Germinal center (tissue), 1 donor: ENCODE data around the gene DYNC2H1.
A peak's percentile ranks its signal among the peaks of the same experiment; 100 is the strongest.
"Not testable (repeated sequence)": the region's sequence is repeated elsewhere in the genome, so short reads cannot be mapped to it uniquely, and the experiment has no call there.

ENCODE experiments used
- DNase-seq: peaks from one replicate; pipeline ENCODE4 v3.0.0; 2012; ENCODE audit warnings: mixed read lengths, low spot score

The DYNC2H1 gene

DNA sequence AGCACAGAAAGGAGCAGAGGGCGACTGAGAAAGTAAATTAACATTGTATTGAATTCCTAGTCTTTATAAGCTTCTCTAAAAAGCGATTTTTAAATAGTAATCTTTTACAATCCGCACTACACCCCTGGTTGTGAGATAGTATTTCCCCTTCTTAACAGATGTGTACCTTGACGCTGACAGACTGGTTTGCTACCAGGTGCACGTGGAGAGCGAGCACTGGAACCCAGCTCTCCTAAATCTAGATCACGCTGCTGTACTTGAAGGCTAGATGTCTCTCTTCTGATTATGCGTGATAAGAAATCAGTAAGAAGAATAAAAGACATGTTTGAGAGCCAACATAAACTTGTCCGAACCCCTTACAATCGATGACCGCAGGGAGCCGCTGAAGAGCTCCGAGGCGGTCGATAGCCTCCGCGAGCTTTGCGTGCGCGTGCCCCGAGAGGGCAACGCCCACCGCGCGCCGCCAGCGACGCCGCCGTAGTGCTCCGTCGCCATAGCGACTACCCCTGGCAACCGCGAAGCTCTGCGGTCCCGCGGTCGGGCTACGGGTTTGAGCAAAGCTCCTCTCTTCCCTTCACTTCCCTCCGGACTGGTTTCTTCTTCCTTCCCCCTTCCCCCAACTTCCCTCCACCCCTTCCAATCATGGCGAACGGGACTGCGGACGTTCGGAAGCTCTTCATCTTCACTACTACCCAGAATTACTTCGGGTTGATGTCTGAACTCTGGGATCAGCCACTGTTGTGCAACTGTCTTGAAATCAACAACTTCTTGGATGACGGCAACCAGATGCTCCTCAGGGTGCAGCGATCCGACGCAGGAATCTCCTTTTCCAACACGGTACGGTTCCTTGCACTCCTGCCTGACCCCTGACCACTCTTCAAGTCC lies at the start of gene DYNC2H1:
TSS of gene DYNC2H1 (plus strand) at position 494 of the 885 bp plus-strand sequence. CDS start at position 643, 149 bp downstream.
- DNase-seq = peak; percentile 91

- no peak for DNase-seq
Measured at GRCh38 chr11:103061656-103062055, 47.6 kb upstream of the DYNC2H1 start.

DNA sequence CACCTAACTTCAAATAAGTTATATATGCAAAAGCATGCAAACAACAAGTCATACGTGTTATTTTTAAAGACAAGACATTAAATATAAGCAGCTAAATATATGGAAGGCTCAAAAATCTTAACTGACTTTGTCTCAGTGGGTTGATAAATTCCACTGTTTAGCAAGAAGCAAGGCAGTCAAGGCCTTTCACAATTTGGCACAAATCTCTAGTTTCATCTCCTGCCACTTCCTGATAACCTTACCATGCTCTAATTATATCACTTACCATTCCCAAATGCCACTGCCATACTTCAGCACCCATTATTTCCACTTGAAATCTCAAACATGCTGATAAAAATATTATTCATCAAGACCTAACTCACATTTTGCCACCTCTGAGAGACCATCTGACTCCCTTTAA lies 42.1 kb upstream of the DYNC2H1 start:
- no peak for DNase-seq

DNA sequence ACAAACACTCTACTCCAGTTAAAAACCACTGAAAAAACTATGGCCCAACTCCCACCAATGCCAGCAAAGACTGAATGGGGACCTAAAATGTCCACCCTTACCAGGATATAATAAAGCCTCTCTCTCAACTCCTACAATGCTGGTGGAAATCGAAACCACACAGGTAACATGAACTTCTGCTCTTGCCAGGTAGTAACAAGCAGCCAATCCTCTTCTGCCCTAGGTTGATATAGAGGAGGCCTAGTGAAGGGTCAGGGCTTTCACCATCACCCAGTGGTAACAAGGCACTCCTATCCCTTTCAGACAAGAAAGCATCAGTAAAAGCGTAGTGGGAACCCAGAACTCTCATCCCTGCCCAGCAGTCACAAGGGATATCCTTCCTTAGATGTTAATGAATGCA lies 39.9 kb upstream of the DYNC2H1 start:
- DNase-seq = no peak

GRCh38 chr11:103070142-103070541 lies 39.1 kb upstream of the DYNC2H1 start:
- DNase-seq = no peak

DNA sequence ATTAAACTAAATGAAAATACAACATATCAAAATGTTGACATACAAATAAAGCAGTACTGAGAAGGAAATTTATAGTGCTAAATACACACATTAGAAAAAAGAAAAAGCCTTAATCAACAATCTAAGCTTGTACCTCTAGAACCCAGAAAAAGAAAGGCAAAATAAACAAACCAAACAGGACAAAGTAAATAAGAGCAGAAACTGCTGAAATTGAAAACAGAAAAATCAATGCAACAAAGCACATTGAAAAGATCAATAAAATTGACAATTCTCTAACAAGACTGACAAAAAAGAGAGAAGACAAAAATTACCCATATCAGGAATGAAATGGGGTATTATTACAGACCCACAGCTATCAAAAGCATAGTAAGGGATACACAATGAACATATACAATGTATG lies 38.2 kb upstream of the DYNC2H1 start:
- DNase-seq = no peak

DNA sequence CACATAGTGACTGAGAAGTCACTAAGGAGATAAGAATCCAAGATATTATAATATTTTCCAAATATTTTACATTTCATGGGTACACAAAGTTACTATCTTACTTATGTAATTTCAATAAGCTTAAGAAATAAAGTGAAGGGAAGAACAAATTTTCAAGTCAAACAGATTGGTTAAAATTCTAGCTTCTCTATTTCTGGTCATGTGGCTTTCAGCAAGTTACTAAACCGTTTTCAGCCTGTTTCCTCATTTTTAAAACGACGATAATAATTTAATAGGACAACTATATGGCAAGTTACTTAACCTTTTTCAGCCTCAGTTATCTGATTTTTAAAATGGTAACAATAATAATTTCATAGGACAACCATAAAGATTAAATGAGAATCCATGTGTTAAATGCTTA lies 32.9 kb upstream of the DYNC2H1 start:
- no peak for DNase-seq

- no peak for DNase-seq
Measured at GRCh38 chr11:103077554-103077953, 31.7 kb upstream of the DYNC2H1 start.

GRCh38 chr11:103078710-103079109 lies 30.5 kb upstream of the DYNC2H1 start:
- no peak for DNase-seq

- no peak for DNase-seq
Measured at GRCh38 chr11:103079833-103080232, 29.4 kb upstream of the DYNC2H1 start.

GRCh38 chr11:103085758-103086365 lies 23.4 kb upstream of the DYNC2H1 start:
- no peak for DNase-seq

DNA sequence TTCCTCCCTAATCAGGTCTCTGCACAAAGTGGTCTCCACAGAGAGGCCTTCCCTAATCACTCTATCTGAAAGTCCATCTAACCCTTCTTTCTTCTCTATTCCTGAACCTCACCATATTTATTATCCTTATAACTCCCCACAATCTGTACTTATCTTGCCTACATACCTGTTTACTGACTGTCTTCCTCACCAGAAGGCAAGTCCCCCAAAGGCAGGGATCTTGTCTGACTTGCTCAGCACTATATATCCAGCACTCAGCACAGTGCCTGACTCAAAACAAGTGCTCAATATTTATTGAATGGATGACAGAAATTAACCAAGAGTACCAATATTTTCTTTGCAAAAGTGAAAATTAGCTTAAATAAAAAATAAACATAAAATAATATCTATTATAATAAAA lies 22.8 kb upstream of the DYNC2H1 start:
- no peak for DNase-seq

DNA sequence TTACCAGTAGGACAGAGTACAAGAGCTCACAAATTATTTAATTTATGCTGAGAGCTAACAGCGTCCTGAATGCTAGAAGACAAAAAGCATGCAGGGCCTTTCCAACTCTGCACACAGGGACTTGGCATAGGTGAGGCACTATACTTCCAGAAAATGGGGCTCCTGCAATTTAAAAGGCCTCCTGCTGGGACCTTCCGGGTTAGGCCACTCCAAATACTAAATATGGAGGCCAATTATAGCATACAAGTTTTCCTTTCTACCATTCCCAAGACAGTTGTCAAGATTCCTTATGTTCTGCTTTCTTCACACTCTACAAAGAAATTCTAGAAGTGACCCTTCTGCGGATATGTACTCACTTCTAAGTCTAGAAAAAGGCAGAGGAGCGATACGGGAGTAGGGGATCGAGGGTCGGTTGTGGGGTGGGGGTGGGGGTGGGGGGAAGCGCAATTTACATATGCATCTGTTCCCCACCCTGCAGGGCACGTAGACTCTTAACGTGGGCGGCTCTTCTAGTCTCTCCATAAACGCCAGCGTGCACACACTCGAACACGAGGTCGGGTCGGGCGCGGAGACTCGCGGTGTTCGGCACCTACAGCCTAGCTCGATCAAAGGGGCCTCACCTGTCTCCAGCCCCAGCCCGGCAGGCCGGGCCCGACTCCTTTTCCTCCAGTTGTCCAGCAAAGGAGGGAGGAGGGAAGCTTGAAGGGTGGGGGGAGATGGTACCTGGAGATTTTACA lies 18.0 kb upstream of the DYNC2H1 start:
- peak; percentile 34 for DNase-seq

DNA sequence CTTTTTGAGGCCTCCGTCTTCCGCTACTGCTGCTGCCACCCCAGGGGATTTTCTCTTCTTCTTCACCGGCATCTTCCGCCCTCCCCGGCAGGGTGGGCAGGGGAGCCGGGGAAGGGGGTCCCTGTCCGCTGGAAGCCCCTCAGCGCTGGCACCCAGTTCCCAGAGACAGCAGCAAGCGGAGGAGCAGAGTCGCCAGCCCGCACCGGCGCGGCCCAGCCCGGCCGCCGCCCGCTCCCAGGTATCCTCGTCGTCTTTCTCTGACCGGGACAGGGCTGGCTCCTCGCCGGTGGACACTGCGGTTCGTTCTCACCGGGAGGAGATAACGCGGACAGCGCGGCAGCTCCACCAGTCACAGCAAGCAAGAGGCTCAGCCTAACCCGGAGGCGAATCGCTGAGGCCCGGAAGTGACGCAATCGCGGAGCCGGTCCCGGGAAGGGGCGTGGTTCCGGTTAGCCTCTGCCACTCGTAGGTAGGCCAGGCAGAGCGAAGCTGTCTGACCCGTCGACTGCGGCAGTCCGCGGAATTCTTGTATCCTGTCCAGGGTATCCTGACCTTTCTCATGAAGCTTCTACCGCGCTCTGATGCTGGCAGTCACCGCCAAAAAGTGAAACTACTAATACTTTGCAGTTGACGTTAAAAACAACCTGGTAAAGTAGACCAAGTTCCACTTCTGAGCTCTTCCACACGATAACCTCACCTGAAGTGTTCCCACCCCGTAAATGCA lies 17.3 kb upstream of the DYNC2H1 start, which contains the start of gene DCUN1D5:
TSS of gene DCUN1D5 (minus strand) at position 360 of the 724 bp plus-strand sequence. CDS start at position 72, 288 bp downstream.
- peak; percentile 94 for DNase-seq

- DNase-seq = no peak
Measured at GRCh38 chr11:103097279-103097678, 11.9 kb upstream of the DYNC2H1 start.

DNA sequence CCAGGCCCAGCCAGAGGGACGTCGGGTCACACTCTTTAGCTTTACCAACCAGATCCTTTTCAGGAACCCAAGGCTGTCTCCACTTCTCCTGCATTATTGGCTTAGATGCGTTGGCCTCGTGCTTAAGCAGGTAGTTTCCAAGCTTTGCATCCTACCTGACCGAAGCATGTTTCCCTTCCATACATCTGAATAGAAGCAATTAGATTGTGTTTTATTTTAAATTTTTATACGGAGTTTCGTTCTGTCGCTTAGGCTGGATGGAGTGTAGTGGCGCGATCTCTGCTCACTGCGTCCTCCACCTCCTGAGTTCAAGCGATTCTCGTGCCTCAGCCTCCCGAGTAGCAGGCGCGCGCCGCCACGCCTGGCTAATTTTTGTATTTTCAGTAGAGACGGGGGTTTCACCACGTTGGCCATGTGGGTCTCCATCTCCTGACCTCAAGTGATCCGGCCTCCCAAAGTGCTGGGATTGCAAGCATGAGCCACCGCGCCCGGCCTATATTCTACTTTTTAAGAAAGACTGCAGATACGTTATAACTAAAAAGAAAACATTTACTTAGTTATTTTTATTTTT lies 677 bp downstream of the DYNC2H1 start:
- no peak for DNase-seq

GRCh38 chr11:103110391-103110790 lies 1.2 kb downstream of the DYNC2H1 start:
- DNase-seq = peak; percentile 3

- no peak for DNase-seq
Measured at GRCh38 chr11:103111400-103111799, 2.2 kb downstream of the DYNC2H1 start.

GRCh38 chr11:103112364-103112763 lies 3.1 kb downstream of the DYNC2H1 start:
- DNase-seq = no peak

- DNase-seq = no peak
Measured at GRCh38 chr11:103114836-103115235, 5.6 kb downstream of the DYNC2H1 start.

- DNase-seq = no peak
Measured at GRCh38 chr11:103125462-103125861, 16.2 kb downstream of the DYNC2H1 start.

DNA sequence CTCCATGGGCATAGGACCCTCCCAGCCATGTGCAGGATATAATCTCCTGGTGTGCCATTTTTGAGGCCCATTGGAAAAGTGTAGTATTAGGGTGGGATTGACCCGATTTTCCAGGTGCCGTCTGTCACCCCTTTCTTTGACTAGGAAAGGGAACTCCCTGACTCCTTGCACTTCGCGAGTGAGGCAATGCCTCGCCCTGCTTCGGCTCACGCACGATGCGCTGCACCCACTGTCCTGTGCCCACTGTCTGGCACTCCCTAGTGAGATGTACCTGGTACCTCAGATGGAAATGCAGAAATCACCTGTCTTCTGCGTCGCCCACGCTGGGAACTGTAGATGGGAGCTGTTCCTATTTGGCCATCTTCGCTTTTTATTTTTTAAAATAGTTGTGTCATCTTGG lies 32.8 kb downstream of the DYNC2H1 start:
- DNase-seq = not testable (repeated sequence)
